ENCODE data around the gene CARHSP1. TPM values are rescaled to one million over a fixed set of nuclear protein-coding genes. Genes with fewer than 3 reads are reported as not detected.

Gene CARHSP1
- total and polyA plus RNA-seq, 4 donors, result 53.4 to 122 (median 67.9) TPM

DNA sequence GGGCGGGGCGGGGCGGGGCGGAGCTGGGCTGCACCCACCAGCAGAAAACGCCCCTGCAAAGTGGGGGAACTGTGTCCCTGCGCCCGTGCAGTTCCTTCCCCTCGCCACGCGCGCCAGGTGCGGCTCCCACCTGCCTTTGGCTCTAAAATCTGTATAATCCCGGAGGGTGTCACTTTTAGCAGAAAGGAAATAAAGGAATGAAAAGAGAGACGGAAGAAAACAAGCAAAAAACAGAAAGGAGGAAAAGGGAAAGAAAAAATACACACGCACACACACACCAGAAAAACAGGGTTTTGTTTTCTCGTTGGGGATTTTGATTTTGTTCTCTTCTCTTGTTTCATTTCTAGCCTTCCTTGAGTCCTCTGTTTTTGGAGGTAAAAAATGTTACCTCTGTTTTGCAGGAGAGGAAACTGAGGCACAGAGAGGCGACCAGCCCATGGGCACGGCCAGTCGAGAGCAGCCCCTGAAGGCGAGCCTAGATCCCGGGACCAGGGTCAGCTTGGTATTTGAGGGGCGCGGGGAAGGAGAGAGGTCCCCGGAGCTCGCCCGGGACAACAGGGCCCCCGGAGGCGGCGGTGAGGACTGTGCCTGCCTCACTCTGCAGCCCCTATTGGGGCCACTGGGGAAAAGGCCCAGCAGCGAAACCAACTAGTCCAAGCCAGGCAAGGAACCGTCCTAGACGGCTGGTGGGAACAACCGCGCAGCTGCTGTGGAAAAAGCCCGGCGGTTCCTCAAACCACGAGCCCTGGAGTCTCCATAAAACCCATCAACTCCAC is 594 bp upstream of the CARHSP1 start:
- Histone ChIP-seq H3K4me3 (ENCODE audit: low read length in 2 of 2) (peak overlapping the region in 1 of 2 donors; percentile 28), H3K27me3 (ENCODE audit: control insufficient read depth in 1 of 2, insufficient read depth in 2 of 2, low read length in 1 of 2) (no peaks in the 10 kb centered on the region), H3K27ac (ENCODE audit: low read depth in 1 of 2, low read length in 2 of 2) (peak overlapping the region in 1 of 2 donors; percentile 8), H3K9me3 (ENCODE audit: control insufficient read depth, low read length) (no peaks in the 10 kb centered on the region), H3K4me1 (ENCODE audit: control insufficient read depth in 1 of 2, insufficient read depth in 2 of 2, low read length in 2 of 2) (no peaks in the 10 kb centered on the region), H3K36me3 (ENCODE audit: control insufficient read depth in 1 of 2, insufficient read depth in 2 of 2, low read length in 1 of 2) (no peaks in the 10 kb centered on the region)
- ATAC-seq (ENCODE audit: low FRiP score) (no peak), DNase-seq (no peak)
- 27 to 32% methylated on average over 34 to 37 of the region's 37 CpGs for WGBS, 2 donors
- intact Hi-C loops (cut with DNase I), result loop anchor here (2.0 to 5.0 kb wide), 2 partner anchors 72 to 73 kb away; partner anchors contain the start of genes PMM2 (in 2 of the 2) and TMEM186 (in 2 of the 2)

DNA sequence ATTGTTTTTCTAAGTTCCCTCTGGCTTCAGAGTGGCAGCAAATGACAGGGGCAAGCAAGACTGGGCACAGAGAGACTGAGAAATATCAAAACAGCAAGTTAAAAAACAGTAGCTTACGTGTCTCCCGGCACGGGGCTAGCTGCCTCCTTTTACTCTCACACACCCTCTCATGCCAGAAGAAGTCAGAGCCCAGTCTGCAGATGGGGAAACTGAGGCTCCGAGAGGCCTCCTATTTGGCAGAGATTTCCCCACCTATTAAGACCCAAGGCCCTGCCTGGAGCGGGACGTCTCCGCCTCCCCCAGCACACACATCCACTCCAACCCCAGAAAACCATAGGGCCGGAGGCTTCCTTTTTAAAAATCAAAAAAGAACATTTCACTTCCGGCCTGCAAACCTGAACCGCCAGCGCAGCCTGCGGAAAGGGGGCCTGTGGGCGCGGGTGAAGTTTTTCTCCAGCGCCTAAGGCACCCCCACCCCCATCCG is 832 bp downstream of the CARHSP1 start:
- DNase-seq, result no peak
- Histone ChIP-seq H3K27me3 (ENCODE audit: control insufficient read depth in 1 of 2, insufficient read depth in 2 of 2, low read length in 1 of 2) (no peaks in the 10 kb centered on the region), H3K9me3 (ENCODE audit: control insufficient read depth, low read length) (no peaks in the 10 kb centered on the region), H3K4me1 (ENCODE audit: control insufficient read depth in 1 of 2, insufficient read depth in 2 of 2, low read length in 2 of 2) (no peaks in the 10 kb centered on the region), H3K27ac (ENCODE audit: low read depth in 1 of 2, low read length in 2 of 2) (peak overlapping the region in 1 of 2 donors; percentile 13), H3K4me3 (ENCODE audit: low read length in 2 of 2) (peak overlapping the region; percentile 59 to 82), H3K36me3 (ENCODE audit: control insufficient read depth in 1 of 2, insufficient read depth in 2 of 2, low read length in 1 of 2) (no peaks in the 10 kb centered on the region)
- intact Hi-C loops (cut with DNase I), result loop anchor here (2.0 to 5.0 kb wide), 2 partner anchors 71 kb away; partner anchors contain the start of genes PMM2 (in 2 of the 2) and TMEM186 (in 2 of the 2)
- WGBS, 2 donors, result 0 to 1% methylated on average over 16 of the region's 16 CpGs
- ATAC-seq (ENCODE audit: low FRiP score), result no peak

DNA sequence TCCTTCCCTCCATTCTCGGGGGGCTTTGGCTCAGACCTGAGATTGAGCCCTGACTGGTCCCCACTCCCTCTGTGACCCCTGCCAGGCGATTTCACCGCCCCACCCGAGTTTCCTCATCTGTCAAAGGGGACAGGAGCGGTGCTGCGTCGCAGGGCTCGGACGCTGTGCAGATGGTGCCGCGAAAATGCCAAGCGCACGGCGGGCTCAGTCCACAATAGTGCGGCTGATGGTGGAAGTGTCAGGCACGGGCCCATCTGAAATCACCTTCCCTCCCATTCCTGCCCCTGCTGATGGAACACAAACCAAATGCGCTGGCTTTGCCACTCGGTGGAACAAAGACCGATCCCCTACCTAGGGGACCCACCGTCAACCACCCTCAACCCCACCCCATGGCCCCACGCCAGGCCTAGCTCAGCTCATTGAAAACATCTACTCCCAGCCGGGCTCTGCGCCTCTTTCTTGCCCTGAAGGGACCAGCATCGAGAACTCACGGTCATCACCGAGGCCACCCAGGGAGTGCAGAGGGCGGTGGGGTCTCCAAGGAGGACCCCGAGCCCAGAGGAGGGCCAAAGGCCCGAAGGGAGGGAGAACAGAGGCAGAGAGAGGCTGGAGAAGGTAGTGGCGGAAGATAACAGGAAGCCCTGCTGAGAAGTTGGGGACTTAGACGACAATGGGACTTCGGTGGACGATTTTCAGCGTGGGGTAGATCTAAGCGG is 1.4 kb downstream of the CARHSP1 start:
- no peaks in the 10 kb centered on the region for H3K36me3 ChIP-seq (ENCODE audit: control insufficient read depth in 1 of 2, insufficient read depth in 2 of 2, low read length in 1 of 2)
- ATAC-seq (ENCODE audit: low FRiP score), result peak; percentile 20
- H3K27ac ChIP-seq (ENCODE audit: low read depth in 1 of 2, low read length in 2 of 2), result no peak overlapping the region
- DNase-seq, result peak; percentile 73 to 86
- no peaks in the 10 kb centered on the region for H3K27me3 ChIP-seq (ENCODE audit: control insufficient read depth in 1 of 2, insufficient read depth in 2 of 2, low read length in 1 of 2)
- intact Hi-C loops (cut with DNase I), result loop anchor here in 1 of 2 donors (5.0 kb wide), 1 partner anchor 70 kb away; the partner anchor contains the start of genes PMM2 and TMEM186
- H3K4me1 ChIP-seq (ENCODE audit: control insufficient read depth in 1 of 2, insufficient read depth in 2 of 2, low read length in 2 of 2), result no peaks in the 10 kb centered on the region
- no peaks in the 10 kb centered on the region for H3K9me3 ChIP-seq (ENCODE audit: control insufficient read depth, low read length)
- WGBS, 2 donors, result 1% methylated on average over 35 of the region's 35 CpGs
- peak overlapping the region; percentile 59 to 82 for H3K4me3 ChIP-seq (ENCODE audit: low read length in 2 of 2)

DNA sequence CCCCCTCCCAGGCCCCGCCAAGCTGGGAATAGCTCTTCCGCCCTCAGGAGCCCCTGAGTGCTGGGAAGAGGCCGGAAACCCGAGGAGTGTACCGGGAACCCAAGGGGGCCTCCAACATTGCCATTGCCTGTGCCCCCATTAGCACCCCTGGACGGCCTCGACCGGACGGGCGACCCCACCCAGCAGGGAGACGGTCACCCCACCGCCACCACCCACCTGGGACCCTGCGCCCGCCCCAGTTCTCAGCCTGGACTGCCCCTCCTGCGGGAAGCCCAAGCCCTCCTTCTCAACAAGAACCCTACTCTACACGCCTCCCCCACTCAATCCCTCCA is 2.0 kb downstream of the CARHSP1 start:
- Histone ChIP-seq H3K27me3 (ENCODE audit: control insufficient read depth in 1 of 2, insufficient read depth in 2 of 2, low read length in 1 of 2) (no peaks in the 10 kb centered on the region), H3K27ac (ENCODE audit: low read depth in 1 of 2, low read length in 2 of 2) (no peak overlapping the region), H3K4me1 (ENCODE audit: control insufficient read depth in 1 of 2, insufficient read depth in 2 of 2, low read length in 2 of 2) (no peaks in the 10 kb centered on the region), H3K9me3 (ENCODE audit: control insufficient read depth, low read length) (no peaks in the 10 kb centered on the region), H3K4me3 (ENCODE audit: low read length in 2 of 2) (peak overlapping the region; percentile 59 to 82), H3K36me3 (ENCODE audit: control insufficient read depth in 1 of 2, insufficient read depth in 2 of 2, low read length in 1 of 2) (no peaks in the 10 kb centered on the region)
- DNase-seq, result no peak
- no peak for ATAC-seq (ENCODE audit: low FRiP score)
- intact Hi-C loops (cut with DNase I), result loop anchor here in 1 of 2 donors (5.0 kb wide), 1 partner anchor 70 kb away; the partner anchor contains the start of genes PMM2 and TMEM186
- 1 to 5% methylated on average over 13 to 16 of the region's 16 CpGs for WGBS, 2 donors

DNA sequence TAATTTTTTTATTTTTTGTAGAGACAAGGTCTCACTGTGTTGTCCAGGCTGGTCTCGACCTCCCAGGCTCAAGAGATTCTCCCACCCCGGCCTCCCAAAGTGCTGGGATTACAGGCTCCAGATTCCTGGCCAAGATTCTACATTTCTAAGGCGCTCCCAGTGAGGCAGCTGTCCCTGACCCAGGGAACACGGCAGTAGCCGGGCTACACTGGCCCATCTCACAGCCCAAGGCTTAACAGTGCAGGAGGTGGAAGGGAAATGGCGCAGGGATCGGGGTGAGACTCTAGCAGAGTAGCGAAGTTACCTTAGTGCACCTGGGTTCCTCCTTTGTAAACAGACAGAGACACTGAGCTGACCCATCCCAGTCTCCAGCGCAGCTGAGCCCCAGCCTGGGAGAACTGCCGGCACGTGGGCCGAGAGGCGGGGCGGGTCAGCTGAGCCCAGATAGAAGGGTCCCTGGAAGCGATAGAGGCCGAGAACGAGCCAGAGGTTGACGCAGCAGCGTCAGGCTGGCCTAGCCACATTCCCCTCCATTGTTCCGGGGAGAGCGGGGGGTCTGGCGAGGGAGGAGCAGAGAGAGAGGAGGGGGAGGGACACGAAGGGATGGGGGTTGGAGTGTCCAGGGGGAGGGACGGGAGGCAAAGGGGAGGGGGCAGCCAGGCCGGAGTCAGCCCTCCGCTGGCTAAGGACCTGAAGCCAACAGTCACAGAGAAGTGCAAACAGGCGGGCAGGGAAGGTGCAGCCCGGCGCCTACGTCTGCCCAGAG is 2.5 kb downstream of the CARHSP1 start:
- H3K27ac ChIP-seq (ENCODE audit: low read depth in 1 of 2, low read length in 2 of 2), result no peak overlapping the region

DNA sequence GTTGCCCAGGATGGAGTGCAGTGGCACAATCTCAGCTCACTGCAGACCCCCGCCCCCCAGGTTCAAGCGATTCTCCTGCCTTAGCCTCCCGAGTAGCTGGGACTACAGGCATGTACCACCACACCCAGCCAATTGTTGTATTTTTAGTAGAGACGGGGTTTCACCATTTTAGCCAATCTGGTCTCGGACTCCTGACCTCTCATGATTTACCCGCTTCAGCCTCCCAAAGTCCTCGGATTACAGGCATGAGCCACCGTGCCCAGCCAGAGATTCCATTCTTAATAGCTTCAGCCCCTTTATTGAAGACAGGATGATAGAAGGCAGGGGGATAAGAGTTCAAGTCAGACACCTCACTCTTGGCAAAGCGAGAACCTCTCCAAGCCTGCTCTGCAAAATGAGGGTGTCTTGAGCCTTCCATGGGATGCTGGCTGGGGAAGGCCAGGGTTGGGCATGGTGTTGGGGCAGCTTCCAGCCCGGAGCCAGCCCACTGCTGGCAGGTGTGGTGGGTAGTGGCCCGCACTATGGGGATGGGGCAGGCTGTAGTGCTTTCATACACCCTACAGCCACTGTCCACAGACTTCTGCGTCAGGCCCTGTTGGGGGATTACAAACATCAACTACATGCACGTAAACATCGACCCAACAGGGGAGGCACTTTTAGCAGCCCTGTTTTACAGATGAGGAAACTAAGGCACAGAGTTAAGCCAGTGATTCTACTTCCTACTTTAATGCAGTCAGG is 3.5 kb downstream of the CARHSP1 start:
- WGBS, 2 donors, result 77 to 81% methylated on average over 14 of the region's 14 CpGs
- intact Hi-C loops (cut with DNase I), result loop anchor here in 1 of 2 donors (5.0 kb wide), 1 partner anchor 68 kb away; the partner anchor contains the start of genes PMM2 and TMEM186
- H3K27ac ChIP-seq (ENCODE audit: low read depth in 1 of 2, low read length in 2 of 2), result no peak overlapping the region
- ATAC-seq (ENCODE audit: low FRiP score), result no peak
- DNase-seq, result no peak
- H3K9me3 ChIP-seq (ENCODE audit: control insufficient read depth, low read length), result no peaks in the 10 kb centered on the region
- no peak overlapping the region for H3K4me3 ChIP-seq (ENCODE audit: low read length in 2 of 2)
- H3K36me3 ChIP-seq (ENCODE audit: control insufficient read depth in 1 of 2, insufficient read depth in 2 of 2, low read length in 1 of 2), result no peaks in the 10 kb centered on the region
- no peaks in the 10 kb centered on the region for H3K27me3 ChIP-seq (ENCODE audit: control insufficient read depth in 1 of 2, insufficient read depth in 2 of 2, low read length in 1 of 2)
- no peaks in the 10 kb centered on the region for H3K4me1 ChIP-seq (ENCODE audit: control insufficient read depth in 1 of 2, insufficient read depth in 2 of 2, low read length in 2 of 2)

More for the DNA sequence above, 2.5 kb downstream of the CARHSP1 start:
- Histone ChIP-seq H3K27me3 (ENCODE audit: control insufficient read depth in 1 of 2, insufficient read depth in 2 of 2, low read length in 1 of 2) (no peaks in the 10 kb centered on the region), H3K9me3 (ENCODE audit: control insufficient read depth, low read length) (no peaks in the 10 kb centered on the region), H3K36me3 (ENCODE audit: control insufficient read depth in 1 of 2, insufficient read depth in 2 of 2, low read length in 1 of 2) (no peaks in the 10 kb centered on the region), H3K4me3 (ENCODE audit: low read length in 2 of 2) (peak overlapping the region; percentile 59 to 82), H3K4me1 (ENCODE audit: control insufficient read depth in 1 of 2, insufficient read depth in 2 of 2, low read length in 2 of 2) (no peaks in the 10 kb centered on the region)
- 15 to 22% methylated on average over 28 to 30 of the region's 30 CpGs for WGBS, 2 donors
- no peak for DNase-seq
- intact Hi-C loops (cut with DNase I), result loop anchor here in 1 of 2 donors (5.0 kb wide), 1 partner anchor 69 kb away; the partner anchor contains the start of genes PMM2 and TMEM186
- ATAC-seq (ENCODE audit: low FRiP score), result peak; percentile 26

DNA sequence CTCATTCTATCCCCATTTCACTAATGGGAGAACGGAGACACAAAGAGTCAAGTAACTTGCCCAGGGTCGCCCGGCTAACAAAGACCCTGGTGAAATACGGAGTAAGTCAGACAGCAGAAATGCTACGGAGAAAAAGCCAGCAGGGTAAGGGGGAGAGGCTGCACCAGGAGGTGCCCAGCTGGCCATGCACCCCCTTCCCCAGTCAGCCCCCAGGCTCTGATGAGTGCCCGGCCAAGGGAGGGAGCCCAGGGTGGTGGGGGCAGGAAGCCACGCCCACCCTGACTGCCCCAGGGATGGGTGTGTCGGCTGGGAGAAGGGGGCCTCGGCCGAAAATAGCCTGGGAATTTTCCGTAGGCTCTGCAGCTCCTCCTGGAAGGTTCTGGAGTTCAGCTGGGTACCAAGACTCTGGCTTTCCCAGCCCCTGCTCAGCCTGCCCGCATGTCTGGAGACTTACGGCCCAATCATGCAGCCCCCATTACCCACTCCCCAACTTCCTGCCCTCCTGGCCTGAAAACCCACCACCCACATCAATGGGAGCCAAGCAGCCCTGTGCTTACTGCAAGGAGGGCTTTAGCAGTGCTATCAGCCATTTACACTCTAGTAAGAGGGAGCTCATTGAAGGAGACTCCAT is 4.2 kb downstream of the CARHSP1 start:
- H3K27me3 ChIP-seq (ENCODE audit: control insufficient read depth in 1 of 2, insufficient read depth in 2 of 2, low read length in 1 of 2), result no peaks in the 10 kb centered on the region
- H3K27ac ChIP-seq (ENCODE audit: low read depth in 1 of 2, low read length in 2 of 2), result no peak overlapping the region
- intact Hi-C loops (cut with DNase I), result loop anchor here in 1 of 2 donors (5.0 kb wide), 1 partner anchor 67 kb away; the partner anchor contains the start of genes PMM2 and TMEM186
- no peaks in the 10 kb centered on the region for H3K4me1 ChIP-seq (ENCODE audit: control insufficient read depth in 1 of 2, insufficient read depth in 2 of 2, low read length in 2 of 2)
- WGBS, 2 donors, result 13 to 17% methylated on average over 13 of the region's 13 CpGs
- H3K9me3 ChIP-seq (ENCODE audit: control insufficient read depth, low read length), result no peaks in the 10 kb centered on the region
- H3K4me3 ChIP-seq (ENCODE audit: low read length in 2 of 2), result no peak overlapping the region
- no peaks in the 10 kb centered on the region for H3K36me3 ChIP-seq (ENCODE audit: control insufficient read depth in 1 of 2, insufficient read depth in 2 of 2, low read length in 1 of 2)
- ATAC-seq (ENCODE audit: low FRiP score) (no peak), DNase-seq (peak in 1 of 2 donors; percentile 63)
